ENCODE measurements around the gene SLC66A2.

SLC66A2 gene

DNA sequence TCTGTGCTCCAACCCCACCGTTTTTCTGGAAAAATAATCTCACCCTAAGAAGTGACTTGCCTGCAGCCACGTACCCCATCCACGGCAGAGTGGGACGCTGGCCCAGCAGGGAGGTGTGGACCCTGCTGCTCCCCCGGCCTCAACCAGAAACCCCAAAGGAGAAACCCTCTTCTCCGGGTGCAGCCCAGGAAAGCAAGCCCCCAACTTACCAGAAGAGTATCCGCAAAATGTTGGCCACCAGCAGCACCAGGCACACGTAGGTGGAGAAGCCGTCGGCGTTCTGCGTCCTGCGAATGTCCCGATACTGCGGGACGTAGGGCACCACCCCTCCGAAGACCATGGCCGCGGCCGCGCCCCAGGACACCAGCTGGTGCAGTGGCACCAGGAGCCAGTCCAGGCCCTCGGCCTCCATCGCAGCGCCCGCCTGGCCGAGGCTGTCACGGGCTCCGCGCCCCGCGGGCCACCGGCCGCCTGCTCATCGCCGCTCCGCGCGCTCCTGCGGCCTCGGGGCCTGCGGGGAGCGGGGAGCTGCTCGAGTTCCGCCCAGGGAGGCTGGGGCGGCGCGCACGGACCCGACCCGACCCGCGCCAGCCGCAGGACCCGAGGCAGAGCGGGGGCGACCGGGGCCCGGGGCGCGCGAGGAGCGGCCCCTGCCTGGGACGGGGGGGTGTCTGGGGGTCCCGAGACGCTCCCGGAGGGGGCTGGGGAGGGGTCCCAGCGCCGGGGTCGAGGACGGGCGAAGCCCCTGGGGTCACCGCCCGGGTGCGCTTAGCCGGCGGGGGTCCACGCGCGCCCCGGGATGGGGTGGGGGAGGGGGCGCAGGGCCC, 725 bp downstream of the SLC66A2 start:
- DNase-seq (ENCODE audit: low read depth in 2 of 2), result no peak

DNA sequence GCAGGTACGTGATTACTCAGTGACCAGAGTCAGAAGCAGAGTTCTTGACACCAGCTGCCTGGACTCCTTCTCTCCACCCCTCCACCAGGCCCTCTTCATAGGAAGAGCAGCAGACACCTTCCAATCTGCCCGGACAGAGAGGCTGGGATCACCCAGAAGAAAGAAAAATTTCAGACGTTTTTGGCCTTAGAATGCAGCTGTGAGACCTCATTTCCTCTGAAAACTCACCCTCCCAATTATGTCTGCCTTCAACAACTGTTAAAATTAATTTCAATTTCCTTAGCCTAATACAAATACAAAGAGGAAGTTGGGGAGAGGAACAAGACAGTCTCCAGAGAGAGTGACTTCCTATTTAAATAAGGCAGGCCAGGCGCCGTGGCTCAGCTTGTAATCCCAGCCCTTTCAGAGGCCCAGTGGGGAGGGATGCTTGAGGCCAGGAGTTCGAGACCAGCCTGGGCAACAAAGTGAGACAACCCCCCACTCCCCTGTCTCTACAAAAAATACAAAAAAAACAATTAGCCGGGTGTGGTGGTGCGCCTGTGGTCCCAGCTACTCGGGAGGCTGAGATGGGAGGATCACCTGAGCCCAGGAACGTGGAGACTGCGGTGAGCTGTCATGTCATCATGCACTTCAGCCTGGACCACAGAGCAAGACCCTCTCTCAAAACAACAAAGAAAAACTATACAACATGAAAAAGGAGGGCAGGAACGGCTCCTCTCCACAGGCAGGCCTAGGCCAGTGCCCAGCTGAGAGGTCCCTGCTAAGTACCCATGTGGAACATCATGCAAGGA, 1.6 kb downstream of the SLC66A2 start:
- no peak for DNase-seq (ENCODE audit: low read depth in 2 of 2)

DNA sequence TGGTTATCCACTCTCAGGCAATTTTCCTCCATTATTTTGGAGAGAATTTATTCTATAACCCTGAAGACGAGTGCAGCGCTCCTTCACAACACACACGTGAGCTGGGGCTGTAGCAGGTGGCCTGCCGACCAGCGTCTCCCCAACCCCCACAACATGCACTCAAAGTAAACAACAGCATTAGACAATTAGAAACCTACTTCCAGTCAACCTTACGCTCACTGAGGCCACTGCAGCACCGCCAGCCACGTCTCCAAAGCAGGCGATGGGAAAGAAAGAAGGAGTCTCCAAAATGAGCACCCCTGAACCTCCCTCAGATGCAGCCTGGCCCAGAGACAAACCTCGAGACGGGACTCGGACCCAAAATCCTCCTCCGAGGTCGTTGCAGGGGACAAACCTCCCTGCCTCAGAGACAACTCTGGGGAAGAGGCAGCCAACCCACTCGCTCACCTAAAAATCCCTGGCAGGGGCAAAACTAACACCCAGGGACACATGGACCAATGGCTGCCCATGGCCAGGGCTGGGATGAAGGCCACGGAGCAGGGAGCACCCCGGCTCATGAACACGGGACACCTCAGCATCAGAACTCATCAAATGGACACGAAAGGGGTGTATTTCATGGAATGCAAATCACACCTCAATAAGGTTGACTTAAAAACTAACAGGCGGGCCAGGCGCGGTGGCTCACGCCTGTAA, 2.6 kb downstream of the SLC66A2 start:
- no peak for DNase-seq (ENCODE audit: low read depth in 2 of 2)

DNA sequence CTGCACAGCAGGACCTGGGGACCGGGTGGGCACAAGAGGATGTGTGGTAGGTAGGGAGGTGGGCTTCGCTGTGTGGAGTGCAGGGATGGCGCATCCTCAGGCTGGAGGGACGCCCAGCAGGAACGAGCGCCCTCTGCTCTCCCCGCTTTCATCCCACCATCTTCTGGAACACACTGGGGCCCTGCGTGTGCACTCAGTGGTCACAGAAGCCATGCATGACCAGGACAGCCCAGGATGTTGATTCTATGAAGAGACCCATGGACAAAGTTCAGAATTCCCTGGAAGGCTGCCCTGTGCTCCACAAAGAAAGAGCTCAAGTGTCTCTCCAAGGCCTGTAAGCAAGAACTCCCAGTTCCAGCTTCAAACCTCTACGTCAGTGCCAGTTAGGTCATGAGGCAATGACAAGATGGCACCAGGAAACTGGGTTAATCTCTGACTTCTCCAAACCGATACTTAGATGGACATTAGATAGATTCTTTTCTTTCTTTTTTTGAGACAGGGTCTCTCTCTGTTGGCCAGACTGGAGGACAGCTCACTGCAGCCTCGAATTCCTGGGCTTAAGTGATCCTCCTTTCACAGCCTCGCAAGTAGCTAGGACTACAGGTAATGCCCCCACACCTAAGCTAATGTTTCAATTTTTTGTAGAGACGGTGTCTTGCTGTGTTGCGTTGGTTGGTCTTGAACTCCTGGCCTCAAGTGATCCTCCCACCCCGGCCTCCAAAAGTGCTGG, 3.4 kb downstream of the SLC66A2 start:
- DNase-seq (ENCODE audit: low read depth in 2 of 2), result no peak

DNA sequence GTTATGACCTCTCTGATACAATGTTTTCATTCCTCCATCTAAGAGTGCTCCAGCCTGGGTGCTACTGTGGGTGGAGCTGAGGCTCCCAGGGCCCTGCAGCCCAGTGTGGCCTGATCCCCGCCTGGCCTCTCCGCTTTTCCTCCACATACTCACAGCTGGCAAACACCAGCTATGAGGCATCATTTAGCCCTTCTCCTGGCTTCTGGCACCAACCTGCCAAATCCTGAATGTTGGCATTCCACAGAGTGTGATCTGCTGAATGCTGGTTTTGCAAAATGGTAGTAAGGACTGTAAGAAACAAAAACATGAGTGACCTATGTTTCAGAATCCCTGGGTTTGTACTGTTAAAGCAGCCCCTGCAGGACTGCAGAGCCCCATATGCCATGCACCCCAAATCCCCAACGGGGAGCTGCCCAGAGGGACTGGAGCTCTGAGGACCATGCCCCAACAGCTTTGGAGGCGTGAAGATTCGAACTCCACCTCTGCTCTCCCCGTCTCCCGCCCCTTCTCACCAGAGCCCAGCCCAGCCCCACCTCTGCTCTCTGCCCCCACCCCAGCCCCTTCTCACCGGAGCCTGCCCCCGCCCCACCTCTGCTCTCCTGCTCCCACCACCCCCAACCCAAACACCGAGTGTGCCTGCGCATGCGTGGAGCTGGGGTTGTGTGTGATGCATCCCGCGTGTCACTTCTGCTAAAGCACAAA, 4.2 kb downstream of the SLC66A2 start:
- DNase-seq (ENCODE audit: low read depth in 2 of 2), result no peak

DNA sequence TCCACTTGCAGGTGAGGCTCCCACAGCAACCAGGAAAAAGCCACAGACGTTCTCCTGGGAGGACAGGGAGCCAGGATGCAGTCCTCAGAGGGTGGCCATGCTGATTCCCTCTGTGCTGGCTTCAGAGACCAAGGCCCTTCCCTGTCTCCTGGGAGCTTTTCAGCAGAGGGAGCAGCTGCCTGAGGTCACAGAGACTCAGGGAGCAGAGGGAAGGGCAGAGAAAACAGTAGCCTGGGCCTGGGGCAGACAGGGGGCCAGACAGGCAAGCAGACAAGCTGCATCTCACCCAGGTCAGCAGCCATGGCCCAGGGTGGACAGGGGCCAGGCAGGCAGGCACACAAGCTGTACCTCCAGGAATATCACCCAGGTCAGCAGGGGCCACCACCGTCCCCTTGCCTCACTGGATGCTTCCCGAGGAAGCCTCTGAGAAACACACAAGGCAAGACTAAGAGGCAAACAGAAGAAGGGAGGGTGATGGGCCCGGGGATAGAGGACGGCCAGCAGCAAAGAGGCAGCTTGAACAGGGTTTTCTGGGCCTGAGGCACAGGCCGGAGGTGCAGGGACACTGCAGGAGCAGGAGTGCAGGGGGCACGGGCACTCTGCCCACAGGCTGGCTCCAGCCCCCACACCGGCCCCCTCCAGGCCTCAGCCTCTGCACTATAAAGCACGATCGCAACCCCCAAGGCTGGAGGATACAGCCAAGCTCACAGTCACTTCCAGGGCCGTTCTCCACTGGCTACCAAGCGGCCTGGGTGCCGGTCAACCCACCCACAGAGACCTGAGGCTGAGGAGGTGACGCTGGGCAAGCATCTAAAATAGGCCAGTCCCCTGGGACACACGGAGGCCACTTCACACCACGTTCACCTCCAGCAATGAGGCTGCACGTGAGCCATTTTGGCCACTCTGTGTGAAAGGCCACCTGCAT, 6.1 kb downstream of the SLC66A2 start:
- DNase-seq (ENCODE audit: low read depth in 2 of 2), result no peak

DNA sequence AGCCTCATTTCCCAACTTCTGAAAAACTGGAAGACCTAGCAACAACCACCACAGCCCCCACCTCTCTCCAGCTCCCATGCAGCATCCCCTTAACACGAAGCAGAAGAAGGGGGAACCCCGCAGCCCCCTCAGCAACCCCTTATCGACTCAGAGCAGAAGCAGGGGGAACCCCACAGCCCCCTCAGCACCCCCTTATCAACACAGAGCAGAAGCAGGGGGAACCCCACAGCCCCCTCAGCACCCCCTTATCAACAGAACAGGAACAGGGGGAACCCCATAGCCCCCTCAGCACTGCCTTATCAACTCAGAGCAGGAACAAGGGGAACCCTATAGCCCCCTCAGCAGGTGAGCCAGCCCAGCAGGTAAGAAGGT, 6.7 kb downstream of the SLC66A2 start:
- DNase-seq (ENCODE audit: low read depth in 2 of 2), result no peak

DNA sequence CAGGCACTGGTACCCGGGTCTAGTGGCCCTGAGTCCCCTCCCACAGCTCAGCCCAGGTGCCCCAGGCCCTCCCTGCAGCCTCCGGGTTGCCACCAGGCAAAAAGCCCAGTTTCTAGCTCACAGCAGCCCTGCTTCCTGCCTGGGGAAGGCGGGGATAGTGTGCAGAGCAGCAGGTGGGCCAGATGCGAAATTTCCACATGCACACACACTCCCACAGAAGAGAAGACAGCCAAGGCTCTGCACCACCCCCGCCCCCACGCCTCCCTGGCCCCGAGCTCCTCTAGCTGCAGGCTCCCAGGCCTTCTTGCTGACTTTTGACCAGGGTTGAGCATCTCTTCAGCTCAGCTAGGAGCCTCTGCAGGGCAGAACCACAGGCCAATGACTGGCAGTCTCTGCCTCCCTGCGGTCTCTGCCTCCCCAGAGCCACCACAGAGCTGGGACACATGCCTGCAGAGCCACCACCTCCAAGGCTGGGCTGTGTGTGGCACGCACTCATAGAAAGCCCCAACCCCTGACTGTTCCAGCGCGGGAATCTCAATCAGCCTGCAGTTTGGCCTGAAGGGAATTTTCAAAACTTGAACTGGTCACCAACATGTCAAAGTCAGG, 7.2 kb downstream of the SLC66A2 start:
- DNase-seq (ENCODE audit: low read depth in 2 of 2), result no peak

DNA sequence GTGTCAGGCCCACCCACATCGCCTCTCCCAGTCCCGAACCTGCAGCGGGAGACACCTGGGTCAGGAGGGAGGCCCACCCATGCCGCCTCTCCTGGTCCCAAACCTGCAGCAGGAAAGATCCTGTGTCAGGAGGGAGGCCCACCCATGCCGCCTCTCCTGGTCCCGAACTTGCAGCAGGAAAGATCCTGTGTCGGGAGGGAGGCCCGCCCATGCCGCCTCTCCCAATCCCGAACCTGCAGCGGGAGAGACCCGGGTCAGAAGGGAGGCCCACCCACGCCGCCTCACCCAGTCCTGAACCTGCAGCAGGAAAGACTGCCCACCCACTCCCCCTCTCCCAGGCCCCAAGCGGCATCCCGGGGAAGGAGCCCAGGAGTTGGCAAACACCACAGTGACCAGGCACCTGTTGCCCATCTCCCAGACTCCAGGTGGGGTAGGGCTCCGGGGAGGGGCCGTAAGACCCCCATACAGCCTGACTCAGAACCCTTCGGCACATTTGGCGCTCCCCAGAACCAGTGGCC, 7.8 kb downstream of the SLC66A2 start:
- DNase-seq (ENCODE audit: low read depth in 2 of 2), result no peak

DNA sequence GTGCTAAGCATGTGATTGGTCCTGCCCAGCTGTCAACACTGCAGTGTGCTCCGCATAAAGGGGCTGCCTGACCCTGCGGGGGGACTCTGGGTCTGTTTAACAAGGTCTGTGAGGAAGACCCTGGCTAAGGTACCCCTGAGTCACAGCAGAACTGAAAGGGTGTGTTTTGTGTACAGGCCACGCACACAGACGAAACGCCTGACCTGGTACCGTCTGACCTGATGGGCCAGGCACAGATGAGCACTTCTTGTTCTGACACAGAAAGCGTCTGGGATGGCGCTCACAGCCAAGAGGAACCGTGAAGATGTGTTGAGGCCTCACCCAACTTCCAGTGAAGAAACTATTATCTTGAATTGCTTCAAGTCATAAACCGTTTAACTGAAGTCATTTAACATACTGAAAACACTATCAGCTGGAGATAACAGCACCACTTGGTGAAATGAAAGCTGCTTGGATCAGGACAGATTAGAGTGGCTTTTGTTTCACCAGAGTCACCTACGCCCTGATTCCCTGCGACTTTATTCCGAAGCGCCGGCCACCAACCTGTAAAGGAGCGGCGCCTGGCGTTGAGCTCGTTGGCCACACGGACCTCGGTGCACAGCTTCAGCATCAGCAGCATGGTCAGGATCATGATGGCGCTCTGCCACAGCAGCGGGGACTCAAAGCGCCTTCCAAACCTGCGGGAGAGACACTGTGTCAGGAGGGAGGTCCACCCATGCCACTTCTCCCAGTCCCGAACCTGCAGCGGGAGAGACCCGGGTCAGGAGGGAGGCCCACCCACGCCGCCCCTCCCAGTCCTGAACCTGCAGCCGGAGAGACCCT, 8.5 kb downstream of the SLC66A2 start:
- no peak for DNase-seq (ENCODE audit: low read depth in 2 of 2)

DNA sequence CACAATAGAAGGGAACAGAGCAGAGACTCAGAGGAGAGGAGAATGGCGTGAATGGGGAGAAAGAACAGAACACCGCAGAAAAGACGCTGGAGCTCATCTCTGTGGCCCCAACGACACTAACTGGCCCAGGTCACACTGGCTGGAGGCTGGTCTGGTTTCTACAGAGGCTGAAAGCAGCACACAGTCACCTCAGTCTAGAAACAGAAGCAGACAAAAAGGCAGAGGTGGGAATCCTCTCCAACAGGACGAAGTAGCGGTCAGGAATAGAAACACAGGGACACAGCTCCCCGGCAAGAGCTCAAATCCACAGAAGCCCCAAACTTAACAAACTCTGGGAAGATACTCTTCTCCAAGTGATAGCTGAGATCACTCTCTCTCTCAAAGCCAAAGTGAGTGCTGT, 9.2 kb downstream of the SLC66A2 start:
- DNase-seq (ENCODE audit: low read depth in 2 of 2), result no peak

DNA sequence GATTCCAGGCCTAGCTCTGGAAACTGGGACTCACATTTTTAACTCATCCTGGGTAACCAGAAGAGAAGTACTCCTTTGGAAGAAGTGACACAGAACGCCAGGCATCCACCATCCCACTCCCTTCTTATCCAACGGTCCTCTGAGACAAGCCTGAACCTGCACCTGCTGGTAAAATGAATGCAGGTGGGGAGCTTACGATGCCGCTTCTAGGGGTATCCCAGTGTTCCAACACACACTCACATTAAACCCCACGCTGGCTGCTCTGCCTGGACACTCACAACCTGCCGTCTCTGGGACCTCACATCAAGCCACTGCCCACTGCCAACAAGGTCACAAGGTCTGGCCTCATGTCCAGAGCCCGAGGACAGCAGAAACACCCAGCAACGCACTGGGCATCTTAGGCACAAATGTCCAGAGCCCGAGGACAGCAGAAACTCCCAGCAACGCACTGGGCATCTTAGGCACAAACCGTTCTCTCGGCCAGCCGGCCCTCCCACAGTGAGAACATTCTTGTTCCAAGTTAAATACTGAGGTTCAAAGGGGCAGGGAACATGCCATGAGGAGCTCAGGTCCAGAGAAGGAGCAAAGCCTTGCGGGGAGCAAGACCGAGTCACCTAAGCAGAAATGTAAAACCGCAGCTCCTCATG, 9.9 kb downstream of the SLC66A2 start:
- no peak for DNase-seq (ENCODE audit: low read depth in 2 of 2)

DNA sequence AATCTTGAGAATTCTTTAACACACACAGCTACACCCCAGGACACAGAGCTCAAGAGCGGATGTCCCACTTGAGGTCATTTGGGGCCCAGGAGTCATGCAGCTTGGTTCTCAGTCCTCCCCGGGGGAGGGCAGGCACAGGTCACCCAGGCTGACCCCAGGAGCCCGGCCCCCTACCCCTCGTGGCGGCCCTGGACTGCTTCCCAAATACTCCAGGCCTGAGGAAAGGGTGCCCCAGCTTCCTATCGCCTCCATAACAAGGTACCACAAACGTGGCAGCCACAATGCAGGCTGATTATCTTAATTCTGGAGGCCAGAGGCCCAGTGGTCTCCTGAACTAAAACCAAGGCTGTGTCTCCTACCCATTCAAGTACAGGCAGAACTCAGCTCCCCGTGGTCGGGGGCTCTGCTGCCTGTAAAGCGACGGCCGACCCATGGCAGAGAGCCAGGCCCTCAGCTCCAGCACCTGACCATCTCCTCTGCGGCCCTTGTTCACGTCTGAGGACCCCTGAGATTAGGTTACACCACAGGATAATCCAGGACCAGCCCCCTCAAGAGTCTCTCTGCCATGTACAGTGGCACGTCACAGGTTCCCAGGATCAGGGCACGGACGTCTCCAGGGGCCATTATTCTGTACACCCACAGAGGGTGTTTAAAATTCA, 10.5 kb downstream of the SLC66A2 start:
- no peak for DNase-seq (ENCODE audit: low read depth in 2 of 2)

DNA sequence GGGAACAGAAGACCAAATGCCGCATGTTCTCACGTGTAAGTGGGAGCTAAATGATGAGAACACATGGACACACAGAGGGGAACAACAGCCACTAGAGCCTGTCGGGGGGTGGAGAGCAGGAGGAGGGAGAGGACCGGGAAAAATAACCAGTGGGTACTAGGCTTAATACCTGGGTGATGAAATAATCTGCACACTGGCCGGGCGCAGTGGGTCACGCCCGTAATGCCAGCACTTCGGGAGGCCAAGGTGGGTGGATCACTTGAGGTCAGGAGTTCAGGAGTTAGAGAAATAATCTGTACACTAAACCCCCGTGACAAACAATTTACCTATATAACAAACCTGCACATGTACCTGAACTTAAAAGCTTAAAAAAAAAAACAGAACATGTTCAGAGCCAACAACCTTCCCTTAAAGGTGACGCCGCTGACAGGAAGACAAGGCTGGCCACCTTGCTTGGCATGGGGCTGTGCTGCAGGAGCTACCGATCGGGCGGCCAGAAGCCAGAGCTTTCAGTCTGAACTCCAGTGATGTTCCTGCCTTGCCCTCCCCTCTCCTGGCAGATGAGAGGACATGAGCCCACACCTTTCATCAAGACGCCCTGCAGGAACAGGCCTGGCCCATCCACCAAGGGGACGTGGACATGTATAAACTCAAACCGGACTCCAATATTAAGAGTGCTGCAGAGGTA, 11.2 kb downstream of the SLC66A2 start:
- no peak for DNase-seq (ENCODE audit: low read depth in 2 of 2)

DNA sequence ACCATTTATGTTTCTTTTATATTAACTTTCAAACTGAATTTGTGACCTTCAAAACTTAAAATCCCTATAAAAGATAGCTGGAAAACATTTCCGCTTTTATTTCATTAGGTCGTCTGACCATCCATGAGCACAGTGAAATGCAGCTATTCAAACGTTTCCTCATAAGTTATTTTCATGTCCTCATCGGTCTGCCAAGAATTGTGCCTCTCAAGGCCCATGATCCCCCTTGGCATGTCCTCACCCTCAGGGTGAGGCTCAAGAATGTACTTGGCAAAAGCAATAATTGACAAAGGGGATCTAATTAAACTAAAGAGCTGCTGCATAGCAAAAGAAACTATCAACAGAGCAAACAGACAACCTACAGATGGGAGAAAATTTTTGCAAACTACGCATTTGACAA, 12.4 kb downstream of the SLC66A2 start:
- no peak for DNase-seq (ENCODE audit: low read depth in 2 of 2)

DNA sequence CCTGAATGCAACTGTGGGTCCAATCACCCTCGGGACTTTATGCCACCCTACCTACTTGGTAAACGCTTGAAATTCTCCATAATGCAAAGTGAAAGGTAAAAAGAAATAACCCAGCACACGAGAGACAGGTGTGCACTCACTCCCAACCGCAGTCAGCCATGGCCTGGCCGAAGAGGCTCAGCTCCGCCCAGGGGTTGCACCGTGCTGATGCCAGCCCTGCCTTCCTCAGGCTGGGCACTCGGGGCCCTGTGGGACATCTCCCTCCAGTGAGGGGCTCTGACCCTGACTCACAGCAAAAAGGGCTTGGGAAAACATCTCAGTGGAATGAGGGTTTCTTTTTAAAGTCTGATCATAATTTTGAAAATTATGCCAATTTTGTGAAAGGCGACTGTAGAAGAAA, 13.3 kb downstream of the SLC66A2 start:
- no peak for DNase-seq (ENCODE audit: low read depth in 2 of 2)
